ENCODE results near the gene SP140L.
"Not testable (repeated sequence)": the region's sequence is repeated elsewhere in the genome, so short reads cannot be mapped to it uniquely, and the experiment has no call there.

The SP140L gene

GRCh38 chr2:230326453-230327417 is at the start of gene SP140L:
Gene SP140L (plus strand): TSS chr2:230327193. CDS start chr2:230327270, 77 bp downstream.
- Histone ChIP-seq H3K9ac (ENCODE audit: low read length in 2 of 2) (peak within 1 kb of the TSS; percentile 51 to 53), H3K27me3 (ENCODE audit: control insufficient read depth in 1 of 2, insufficient read depth in 2 of 2, low read length in 2 of 2) (no peaks in the 10 kb centered on the region), H3K4me3 (ENCODE audit: low read length in 2 of 2) (peak within 1 kb of the TSS; percentile 80 to 82), H3K9me3 (ENCODE audit: control insufficient read depth in 2 of 2, low read length in 2 of 2) (peaks cover 0 to 10% of the 10 kb centered on the region in 2 donors), H3K27ac (ENCODE audit: low read length) (peak within 1 kb of the TSS; percentile 46), H3K4me1 (ENCODE audit: control insufficient read depth, insufficient read depth, low read length) (peaks cover 9% of the 10 kb centered on the region), H3K36me3 (ENCODE audit: control insufficient read depth in 2 of 2, insufficient read depth in 2 of 2, low read length in 2 of 2) (no peaks in the 10 kb centered on the region)

GRCh38 chr2:230282936-230283335 is 44.1 kb upstream of the SP140L start:
- Histone ChIP-seq H3K27ac (ENCODE audit: low read length) (no peak overlapping the region), H3K27me3 (ENCODE audit: control insufficient read depth in 1 of 2, insufficient read depth in 2 of 2, low read length in 2 of 2) (peaks cover 0 to 2% of the 10 kb centered on the region in 2 donors), H3K9me3 (ENCODE audit: control insufficient read depth in 2 of 2, low read length in 2 of 2) (peaks cover 0 to 3% of the 10 kb centered on the region in 2 donors), H3K4me3 (ENCODE audit: low read length in 2 of 2) (no peak overlapping the region), H3K36me3 (ENCODE audit: control insufficient read depth in 2 of 2, insufficient read depth in 2 of 2, low read length in 2 of 2) (no peaks in the 10 kb centered on the region), H3K4me1 (ENCODE audit: control insufficient read depth, insufficient read depth, low read length) (no peaks in the 10 kb centered on the region), H3K9ac (ENCODE audit: low read length in 2 of 2) (no peak overlapping the region)

- no peaks in the 10 kb centered on the region for H3K9me3 ChIP-seq (ENCODE audit: control insufficient read depth in 2 of 2, low read length in 2 of 2)
- no peaks in the 10 kb centered on the region for H3K4me1 ChIP-seq (ENCODE audit: control insufficient read depth, insufficient read depth, low read length)
- no peak overlapping the region for H3K27ac ChIP-seq (ENCODE audit: low read length)
- peaks cover 0 to 2% of the 10 kb centered on the region in 2 donors for H3K27me3 ChIP-seq (ENCODE audit: control insufficient read depth in 1 of 2, insufficient read depth in 2 of 2, low read length in 2 of 2)
- no peak overlapping the region for H3K9ac ChIP-seq (ENCODE audit: low read length in 2 of 2)
- no peaks in the 10 kb centered on the region for H3K36me3 ChIP-seq (ENCODE audit: control insufficient read depth in 2 of 2, insufficient read depth in 2 of 2, low read length in 2 of 2)
- H3K4me3 ChIP-seq (ENCODE audit: low read length in 2 of 2) = no peak overlapping the region
Measured at GRCh38 chr2:230286048-230286447, 40.9 kb upstream of the SP140L start.

GRCh38 chr2:230289311-230289710 is 37.7 kb upstream of the SP140L start:
- not testable (repeated sequence) for H3K27ac ChIP-seq (ENCODE audit: low read length); H3K9ac ChIP-seq (ENCODE audit: low read length in 2 of 2); H3K4me1 ChIP-seq (ENCODE audit: control insufficient read depth, insufficient read depth, low read length)

GRCh38 chr2:230295192-230295591 is 31.8 kb upstream of the SP140L start:
- no peak overlapping the region for H3K27ac ChIP-seq (ENCODE audit: low read length)
- no peaks in the 10 kb centered on the region for H3K36me3 ChIP-seq (ENCODE audit: control insufficient read depth in 2 of 2, insufficient read depth in 2 of 2, low read length in 2 of 2)
- H3K9ac ChIP-seq (ENCODE audit: low read length in 2 of 2) = no peak overlapping the region
- H3K9me3 ChIP-seq (ENCODE audit: control insufficient read depth in 2 of 2, low read length in 2 of 2) = peaks cover 1 to 3% of the 10 kb centered on the region in 2 donors
- H3K4me1 ChIP-seq (ENCODE audit: control insufficient read depth, insufficient read depth, low read length) = no peaks in the 10 kb centered on the region
- no peaks in the 10 kb centered on the region for H3K27me3 ChIP-seq (ENCODE audit: control insufficient read depth in 1 of 2, insufficient read depth in 2 of 2, low read length in 2 of 2)
- no peak overlapping the region for H3K4me3 ChIP-seq (ENCODE audit: low read length in 2 of 2)

More at GRCh38 chr2:230289311-230289710, 37.7 kb upstream of the SP140L start:
- not testable (repeated sequence) for H3K4me3 ChIP-seq (ENCODE audit: low read length in 2 of 2); H3K27me3 ChIP-seq (ENCODE audit: control insufficient read depth in 1 of 2, insufficient read depth in 2 of 2, low read length in 2 of 2); H3K36me3 ChIP-seq (ENCODE audit: control insufficient read depth in 2 of 2, insufficient read depth in 2 of 2, low read length in 2 of 2); H3K9me3 ChIP-seq (ENCODE audit: control insufficient read depth in 2 of 2, low read length in 2 of 2)

- H3K27ac ChIP-seq (ENCODE audit: low read length) = no peak overlapping the region
- no peaks in the 10 kb centered on the region for H3K36me3 ChIP-seq (ENCODE audit: control insufficient read depth in 2 of 2, insufficient read depth in 2 of 2, low read length in 2 of 2)
- H3K27me3 ChIP-seq (ENCODE audit: control insufficient read depth in 1 of 2, insufficient read depth in 2 of 2, low read length in 2 of 2) = no peaks in the 10 kb centered on the region
- H3K9me3 ChIP-seq (ENCODE audit: control insufficient read depth in 2 of 2, low read length in 2 of 2) = peaks cover 3 to 8% of the 10 kb centered on the region in 2 donors
- H3K4me1 ChIP-seq (ENCODE audit: control insufficient read depth, insufficient read depth, low read length) = no peaks in the 10 kb centered on the region
- H3K4me3 ChIP-seq (ENCODE audit: low read length in 2 of 2) = no peak overlapping the region
- H3K9ac ChIP-seq (ENCODE audit: low read length in 2 of 2) = no peak overlapping the region
Measured at GRCh38 chr2:230296917-230297316, 30.1 kb upstream of the SP140L start.

- no peaks in the 10 kb centered on the region for H3K36me3 ChIP-seq (ENCODE audit: control insufficient read depth in 2 of 2, insufficient read depth in 2 of 2, low read length in 2 of 2)
- no peak overlapping the region for H3K9ac ChIP-seq (ENCODE audit: low read length in 2 of 2)
- peaks cover 3 to 8% of the 10 kb centered on the region in 2 donors for H3K9me3 ChIP-seq (ENCODE audit: control insufficient read depth in 2 of 2, low read length in 2 of 2)
- H3K27ac ChIP-seq (ENCODE audit: low read length) = no peak overlapping the region
- H3K4me1 ChIP-seq (ENCODE audit: control insufficient read depth, insufficient read depth, low read length) = no peaks in the 10 kb centered on the region
- no peak overlapping the region for H3K4me3 ChIP-seq (ENCODE audit: low read length in 2 of 2)
- no peaks in the 10 kb centered on the region for H3K27me3 ChIP-seq (ENCODE audit: control insufficient read depth in 1 of 2, insufficient read depth in 2 of 2, low read length in 2 of 2)
Measured at GRCh38 chr2:230299618-230300017, 27.4 kb upstream of the SP140L start.

- Histone ChIP-seq H3K4me3 (ENCODE audit: low read length in 2 of 2) (no peak overlapping the region), H3K4me1 (ENCODE audit: control insufficient read depth, insufficient read depth, low read length) (no peaks in the 10 kb centered on the region), H3K36me3 (ENCODE audit: control insufficient read depth in 2 of 2, insufficient read depth in 2 of 2, low read length in 2 of 2) (no peaks in the 10 kb centered on the region), H3K27me3 (ENCODE audit: control insufficient read depth in 1 of 2, insufficient read depth in 2 of 2, low read length in 2 of 2) (no peaks in the 10 kb centered on the region), H3K9ac (ENCODE audit: low read length in 2 of 2) (no peak overlapping the region), H3K9me3 (ENCODE audit: control insufficient read depth in 2 of 2, low read length in 2 of 2) (peaks cover 0 to under 1% of the 10 kb centered on the region in 2 donors), H3K27ac (ENCODE audit: low read length) (no peak overlapping the region)
Measured at GRCh38 chr2:230305416-230306275, 21.3 kb upstream of the SP140L start.

- Histone ChIP-seq H3K4me1 (ENCODE audit: control insufficient read depth, insufficient read depth, low read length) (no peaks in the 10 kb centered on the region), H3K27me3 (ENCODE audit: control insufficient read depth in 1 of 2, insufficient read depth in 2 of 2, low read length in 2 of 2) (no peaks in the 10 kb centered on the region), H3K36me3 (ENCODE audit: control insufficient read depth in 2 of 2, insufficient read depth in 2 of 2, low read length in 2 of 2) (no peaks in the 10 kb centered on the region), H3K9ac (ENCODE audit: low read length in 2 of 2) (no peak overlapping the region), H3K27ac (ENCODE audit: low read length) (no peak overlapping the region), H3K9me3 (ENCODE audit: control insufficient read depth in 2 of 2, low read length in 2 of 2) (no peaks in the 10 kb centered on the region), H3K4me3 (ENCODE audit: low read length in 2 of 2) (no peak overlapping the region)
Measured at GRCh38 chr2:230306474-230306873, 20.5 kb upstream of the SP140L start.

GRCh38 chr2:230307485-230307884 is 19.5 kb upstream of the SP140L start:
- Histone ChIP-seq H3K4me3 (ENCODE audit: low read length in 2 of 2) (no peak overlapping the region), H3K9me3 (ENCODE audit: control insufficient read depth in 2 of 2, low read length in 2 of 2) (no peaks in the 10 kb centered on the region), H3K27me3 (ENCODE audit: control insufficient read depth in 1 of 2, insufficient read depth in 2 of 2, low read length in 2 of 2) (no peaks in the 10 kb centered on the region), H3K4me1 (ENCODE audit: control insufficient read depth, insufficient read depth, low read length) (no peaks in the 10 kb centered on the region), H3K36me3 (ENCODE audit: control insufficient read depth in 2 of 2, insufficient read depth in 2 of 2, low read length in 2 of 2) (no peaks in the 10 kb centered on the region), H3K27ac (ENCODE audit: low read length) (no peak overlapping the region), H3K9ac (ENCODE audit: low read length in 2 of 2) (no peak overlapping the region)

All from stomach smooth muscle (tissue), 2 donors.